Measurements from ENCODE around the gene SFTPB.

Gene SFTPB

GRCh38 chr2:85647823-85648526 lies 20.0 kb downstream of the SFTPB start:
- Histone ChIP-seq H3K9me3 (ENCODE audit: control insufficient read depth in 1 of 2, low read length in 2 of 2) (no peaks in the 10 kb centered on the region), H3K4me3 (ENCODE audit: low read depth in 1 of 2, low read length in 2 of 2) (no peak overlapping the region), H3K36me3 (ENCODE audit: control insufficient read depth in 1 of 2, insufficient read depth in 2 of 2, low read length in 2 of 2) (peaks cover 29 to 80% of the 10 kb centered on the region in 2 donors), H3K27ac (ENCODE audit: low read depth, low read length) (no peak overlapping the region), H3K27me3 (ENCODE audit: control insufficient read depth in 1 of 2, insufficient read depth in 2 of 2, low read length in 2 of 2) (no peaks in the 10 kb centered on the region), H3K4me1 (ENCODE audit: control insufficient read depth in 1 of 2, insufficient read depth in 2 of 2, low read length in 2 of 2) (peaks cover 0 to 6% of the 10 kb centered on the region in 2 donors), H3K9ac (ENCODE audit: low read depth in 1 of 2, low read length in 2 of 2) (no peak overlapping the region)

- H3K27me3 ChIP-seq (ENCODE audit: control insufficient read depth in 1 of 2, insufficient read depth in 2 of 2, low read length in 2 of 2) = no peaks in the 10 kb centered on the region
- no peaks in the 10 kb centered on the region for H3K9me3 ChIP-seq (ENCODE audit: control insufficient read depth in 1 of 2, low read length in 2 of 2)
- H3K9ac ChIP-seq (ENCODE audit: low read depth in 1 of 2, low read length in 2 of 2) = no peak overlapping the region
- no peak overlapping the region for H3K4me3 ChIP-seq (ENCODE audit: low read depth in 1 of 2, low read length in 2 of 2)
- H3K4me1 ChIP-seq (ENCODE audit: control insufficient read depth in 1 of 2, insufficient read depth in 2 of 2, low read length in 2 of 2) = peaks cover 0 to 6% of the 10 kb centered on the region in 2 donors
- H3K36me3 ChIP-seq (ENCODE audit: control insufficient read depth in 1 of 2, insufficient read depth in 2 of 2, low read length in 2 of 2) = peaks cover 37 to 87% of the 10 kb centered on the region in 2 donors
- no peak overlapping the region for H3K27ac ChIP-seq (ENCODE audit: low read depth, low read length)
Measured at GRCh38 chr2:85646166-85646565, 21.8 kb downstream of the SFTPB start.

- H3K36me3 ChIP-seq (ENCODE audit: control insufficient read depth in 1 of 2, insufficient read depth in 2 of 2, low read length in 2 of 2) = peaks cover 39 to 89% of the 10 kb centered on the region in 2 donors
- H3K4me3 ChIP-seq (ENCODE audit: low read depth in 1 of 2, low read length in 2 of 2) = no peak overlapping the region
- H3K4me1 ChIP-seq (ENCODE audit: control insufficient read depth in 1 of 2, insufficient read depth in 2 of 2, low read length in 2 of 2) = peaks cover 0 to 6% of the 10 kb centered on the region in 2 donors
- H3K9ac ChIP-seq (ENCODE audit: low read depth in 1 of 2, low read length in 2 of 2) = no peak overlapping the region
- H3K27ac ChIP-seq (ENCODE audit: low read depth, low read length) = no peak overlapping the region
- no peaks in the 10 kb centered on the region for H3K27me3 ChIP-seq (ENCODE audit: control insufficient read depth in 1 of 2, insufficient read depth in 2 of 2, low read length in 2 of 2)
- no peaks in the 10 kb centered on the region for H3K9me3 ChIP-seq (ENCODE audit: control insufficient read depth in 1 of 2, low read length in 2 of 2)
Measured at GRCh38 chr2:85644909-85645308, 23.1 kb downstream of the SFTPB start.

- Histone ChIP-seq H3K9me3 (ENCODE audit: control insufficient read depth in 1 of 2, low read length in 2 of 2) (no peaks in the 10 kb centered on the region), H3K4me3 (ENCODE audit: low read depth in 1 of 2, low read length in 2 of 2) (no peak overlapping the region), H3K27me3 (ENCODE audit: control insufficient read depth in 1 of 2, insufficient read depth in 2 of 2, low read length in 2 of 2) (no peaks in the 10 kb centered on the region), H3K4me1 (ENCODE audit: control insufficient read depth in 1 of 2, insufficient read depth in 2 of 2, low read length in 2 of 2) (no peaks in the 10 kb centered on the region), H3K27ac (ENCODE audit: low read depth, low read length) (no peak overlapping the region), H3K9ac (ENCODE audit: low read depth in 1 of 2, low read length in 2 of 2) (no peak overlapping the region), H3K36me3 (ENCODE audit: control insufficient read depth in 1 of 2, insufficient read depth in 2 of 2, low read length in 2 of 2) (peaks cover 26 to 89% of the 10 kb centered on the region in 2 donors)
Measured at GRCh38 chr2:85642725-85643124, 25.3 kb downstream of the SFTPB start.

GRCh38 chr2:85635636-85636035 lies 32.4 kb downstream of the SFTPB start:
- no peaks in the 10 kb centered on the region for H3K4me1 ChIP-seq (ENCODE audit: control insufficient read depth in 1 of 2, insufficient read depth in 2 of 2, low read length in 2 of 2)
- H3K9me3 ChIP-seq (ENCODE audit: control insufficient read depth in 1 of 2, low read length in 2 of 2) = no peaks in the 10 kb centered on the region
- H3K4me3 ChIP-seq (ENCODE audit: low read depth in 1 of 2, low read length in 2 of 2) = no peak overlapping the region
- H3K36me3 ChIP-seq (ENCODE audit: control insufficient read depth in 1 of 2, insufficient read depth in 2 of 2, low read length in 2 of 2) = peaks cover 35 to 82% of the 10 kb centered on the region in 2 donors
- no peak overlapping the region for H3K27ac ChIP-seq (ENCODE audit: low read depth, low read length)
- H3K9ac ChIP-seq (ENCODE audit: low read depth in 1 of 2, low read length in 2 of 2) = no peak overlapping the region
- H3K27me3 ChIP-seq (ENCODE audit: control insufficient read depth in 1 of 2, insufficient read depth in 2 of 2, low read length in 2 of 2) = no peaks in the 10 kb centered on the region

- Histone ChIP-seq H3K9ac (ENCODE audit: low read depth in 1 of 2, low read length in 2 of 2) (no peak overlapping the region), H3K4me3 (ENCODE audit: low read depth in 1 of 2, low read length in 2 of 2) (no peak overlapping the region), H3K4me1 (ENCODE audit: control insufficient read depth in 1 of 2, insufficient read depth in 2 of 2, low read length in 2 of 2) (no peaks in the 10 kb centered on the region), H3K27ac (ENCODE audit: low read depth, low read length) (no peak overlapping the region), H3K27me3 (ENCODE audit: control insufficient read depth in 1 of 2, insufficient read depth in 2 of 2, low read length in 2 of 2) (no peaks in the 10 kb centered on the region), H3K9me3 (ENCODE audit: control insufficient read depth in 1 of 2, low read length in 2 of 2) (no peaks in the 10 kb centered on the region), H3K36me3 (ENCODE audit: control insufficient read depth in 1 of 2, insufficient read depth in 2 of 2, low read length in 2 of 2) (peaks cover 39 to 86% of the 10 kb centered on the region in 2 donors)
Measured at GRCh38 chr2:85635011-85635410, 33.0 kb downstream of the SFTPB start.

- H3K4me1 ChIP-seq (ENCODE audit: control insufficient read depth in 1 of 2, insufficient read depth in 2 of 2, low read length in 2 of 2) = no peaks in the 10 kb centered on the region
- H3K27ac ChIP-seq (ENCODE audit: low read depth, low read length) = no peak overlapping the region
- H3K27me3 ChIP-seq (ENCODE audit: control insufficient read depth in 1 of 2, insufficient read depth in 2 of 2, low read length in 2 of 2) = no peaks in the 10 kb centered on the region
- no peak overlapping the region for H3K4me3 ChIP-seq (ENCODE audit: low read depth in 1 of 2, low read length in 2 of 2)
- H3K9me3 ChIP-seq (ENCODE audit: control insufficient read depth in 1 of 2, low read length in 2 of 2) = no peaks in the 10 kb centered on the region
- H3K9ac ChIP-seq (ENCODE audit: low read depth in 1 of 2, low read length in 2 of 2) = no peak overlapping the region
- H3K36me3 ChIP-seq (ENCODE audit: control insufficient read depth in 1 of 2, insufficient read depth in 2 of 2, low read length in 2 of 2) = peaks cover 38 to 79% of the 10 kb centered on the region in 2 donors
Measured at GRCh38 chr2:85631316-85631715, 36.7 kb downstream of the SFTPB start.

- Histone ChIP-seq H3K4me1 (ENCODE audit: control insufficient read depth in 1 of 2, insufficient read depth in 2 of 2, low read length in 2 of 2) (no peaks in the 10 kb centered on the region), H3K9ac (ENCODE audit: low read depth in 1 of 2, low read length in 2 of 2) (no peak overlapping the region), H3K27ac (ENCODE audit: low read depth, low read length) (no peak overlapping the region), H3K27me3 (ENCODE audit: control insufficient read depth in 1 of 2, insufficient read depth in 2 of 2, low read length in 2 of 2) (no peaks in the 10 kb centered on the region), H3K36me3 (ENCODE audit: control insufficient read depth in 1 of 2, insufficient read depth in 2 of 2, low read length in 2 of 2) (peaks cover 37 to 81% of the 10 kb centered on the region in 2 donors), H3K4me3 (ENCODE audit: low read depth in 1 of 2, low read length in 2 of 2) (no peak overlapping the region), H3K9me3 (ENCODE audit: control insufficient read depth in 1 of 2, low read length in 2 of 2) (no peaks in the 10 kb centered on the region)
Measured at GRCh38 chr2:85628658-85629057, 39.3 kb downstream of the SFTPB start.

- Histone ChIP-seq H3K4me3 (ENCODE audit: low read depth in 1 of 2, low read length in 2 of 2) (no peak overlapping the region), H3K27me3 (ENCODE audit: control insufficient read depth in 1 of 2, insufficient read depth in 2 of 2, low read length in 2 of 2) (no peaks in the 10 kb centered on the region), H3K36me3 (ENCODE audit: control insufficient read depth in 1 of 2, insufficient read depth in 2 of 2, low read length in 2 of 2) (peaks cover 39 to 78% of the 10 kb centered on the region in 2 donors), H3K27ac (ENCODE audit: low read depth, low read length) (no peak overlapping the region), H3K9me3 (ENCODE audit: control insufficient read depth in 1 of 2, low read length in 2 of 2) (no peaks in the 10 kb centered on the region), H3K9ac (ENCODE audit: low read depth in 1 of 2, low read length in 2 of 2) (no peak overlapping the region), H3K4me1 (ENCODE audit: control insufficient read depth in 1 of 2, insufficient read depth in 2 of 2, low read length in 2 of 2) (no peaks in the 10 kb centered on the region)
Measured at GRCh38 chr2:85623991-85624390, 44.0 kb downstream of the SFTPB start.

- H3K9ac ChIP-seq (ENCODE audit: low read depth in 1 of 2, low read length in 2 of 2) = no peak overlapping the region
- peaks cover 25 to 59% of the 10 kb centered on the region in 2 donors for H3K36me3 ChIP-seq (ENCODE audit: control insufficient read depth in 1 of 2, insufficient read depth in 2 of 2, low read length in 2 of 2)
- H3K27ac ChIP-seq (ENCODE audit: low read depth, low read length) = no peak overlapping the region
- no peaks in the 10 kb centered on the region for H3K27me3 ChIP-seq (ENCODE audit: control insufficient read depth in 1 of 2, insufficient read depth in 2 of 2, low read length in 2 of 2)
- H3K9me3 ChIP-seq (ENCODE audit: control insufficient read depth in 1 of 2, low read length in 2 of 2) = no peaks in the 10 kb centered on the region
- H3K4me3 ChIP-seq (ENCODE audit: low read depth in 1 of 2, low read length in 2 of 2) = no peak overlapping the region
- H3K4me1 ChIP-seq (ENCODE audit: control insufficient read depth in 1 of 2, insufficient read depth in 2 of 2, low read length in 2 of 2) = peaks cover 7 to 10% of the 10 kb centered on the region in 2 donors
Measured at GRCh38 chr2:85621338-85621737, 46.7 kb downstream of the SFTPB start.
